HG03439 (cell line): Measurements from ENCODE around the gene TMEM131L.
"Not testable (repeated sequence)": the region's sequence is repeated elsewhere in the genome, so short reads cannot be mapped to it uniquely, and the experiment has no call there.

ENCODE experiments used
- ATAC-seq: cut with Tn5 transposase; IDR thresholded peaks from one replicate; pipeline ENCODE4 v1.9.1; 2021; ENCODE audit warnings: mild to moderate bottlenecking, moderate library complexity; ENCODE audit not compliant: unreplicated experiment

The TMEM131L gene

GRCh38 chr4:153497988-153498967 is 32.1 kb downstream of the TMEM131L start:
- ATAC-seq, result no peak

- ATAC-seq, result no peak
Observed at GRCh38 chr4:153499005-153499404, 32.8 kb downstream of the TMEM131L start.

- no peak for ATAC-seq
Observed at GRCh38 chr4:153501578-153501977, 35.4 kb downstream of the TMEM131L start.

GRCh38 chr4:153502584-153502983 is 36.4 kb downstream of the TMEM131L start:
- no peak for ATAC-seq

DNA sequence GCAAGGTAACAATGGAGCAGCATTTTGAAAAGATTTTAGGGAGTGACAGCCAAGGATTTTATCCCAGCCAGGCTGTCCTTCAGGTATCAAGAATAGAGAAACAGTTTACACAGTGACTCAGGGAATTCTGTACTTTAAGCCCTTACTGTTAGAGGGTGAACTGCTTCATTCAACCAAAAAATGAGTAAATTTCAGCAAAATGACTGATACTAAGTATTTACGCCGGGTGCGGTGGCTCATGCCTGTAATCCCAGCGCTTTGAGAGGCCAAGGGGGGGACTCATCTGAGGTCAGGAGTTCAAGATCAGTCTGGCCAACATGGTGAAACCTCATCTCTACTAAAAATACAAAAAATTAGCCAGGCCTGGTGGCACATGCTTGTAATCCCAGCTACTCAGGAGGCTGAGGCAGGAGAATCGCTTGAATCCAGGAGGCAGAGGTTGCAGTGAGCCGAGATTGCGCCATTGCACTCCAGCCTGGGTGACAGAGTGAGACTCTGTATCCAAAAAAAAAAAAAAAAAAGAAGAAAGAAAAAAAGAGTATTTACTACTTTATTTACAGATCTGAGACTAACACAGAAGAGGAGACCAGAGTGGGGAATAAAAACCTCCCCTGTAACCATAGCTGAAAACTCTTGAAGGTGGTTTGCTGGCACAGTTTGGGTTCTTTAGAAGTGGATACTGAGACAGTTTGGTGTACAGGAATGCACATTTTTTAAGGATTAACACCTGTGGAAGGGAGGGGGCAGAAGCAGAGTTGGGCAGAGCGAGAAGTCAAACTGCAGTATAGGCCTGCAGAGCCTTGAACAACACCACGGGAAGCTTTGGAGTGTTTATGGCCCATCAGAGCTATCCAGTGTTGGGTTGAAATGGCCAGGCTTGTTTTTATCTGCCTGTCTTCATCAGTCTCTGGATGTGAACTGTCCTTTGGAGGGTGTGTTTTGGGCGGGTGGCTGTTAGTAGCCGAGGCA is 40.5 kb downstream of the TMEM131L start:
- ATAC-seq, result no peak

DNA sequence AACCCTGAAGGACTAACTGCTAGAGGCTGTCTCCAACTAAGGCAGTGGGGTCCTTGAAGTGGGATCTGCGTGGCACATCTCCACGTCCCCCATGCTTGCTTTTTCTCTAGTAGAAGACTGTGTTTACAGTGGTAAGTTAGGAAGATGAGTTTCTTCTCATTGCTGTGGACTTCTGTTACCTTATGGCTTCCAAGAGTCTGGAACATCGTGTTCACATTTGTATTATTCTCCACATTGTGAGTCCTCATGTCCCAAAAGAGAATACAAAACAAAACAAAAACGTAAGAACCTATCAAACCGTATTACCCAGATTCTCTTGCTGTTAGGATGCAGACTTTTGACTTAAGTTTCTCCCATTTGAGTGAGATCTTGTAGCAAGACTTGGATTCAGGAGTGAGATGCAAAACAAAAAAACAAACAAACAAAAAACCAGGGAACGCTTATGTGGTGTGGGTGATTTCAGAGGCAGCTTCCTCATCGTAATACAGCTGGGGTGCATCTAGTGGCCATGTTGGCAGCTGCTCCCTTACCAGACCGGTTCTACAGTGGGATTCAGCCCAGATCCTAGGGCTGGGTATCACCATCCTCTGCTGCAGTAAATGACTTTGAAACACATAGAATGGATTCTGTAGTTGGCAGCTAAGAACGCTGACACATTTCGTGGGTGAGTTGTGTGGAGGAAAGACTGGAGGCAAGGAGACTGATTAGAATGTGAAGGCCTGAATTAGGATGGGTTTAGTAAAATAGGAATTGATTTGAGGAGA is 41.3 kb downstream of the TMEM131L start:
- ATAC-seq, result no peak

DNA sequence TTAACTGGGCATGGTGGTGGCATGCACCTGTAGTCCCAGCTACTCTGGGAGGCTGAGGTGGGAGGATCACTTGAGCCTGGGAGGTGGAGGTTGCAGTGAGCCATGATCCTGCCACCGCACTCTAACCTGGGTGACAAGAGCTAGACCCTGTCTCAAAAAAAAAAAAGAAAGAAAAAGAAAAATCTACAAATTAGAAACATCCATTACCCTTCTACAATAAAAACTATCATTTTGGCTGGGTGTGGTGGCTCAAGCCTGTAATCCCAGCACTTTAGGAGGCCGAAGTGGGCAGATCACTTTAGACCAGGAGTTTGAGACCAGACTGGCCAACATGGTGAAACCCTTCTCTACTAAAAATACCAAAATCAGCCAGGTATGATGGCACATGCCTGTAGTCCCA is 43.1 kb downstream of the TMEM131L start:
- ATAC-seq, result not testable (repeated sequence)

- ATAC-seq, result no peak
Observed at GRCh38 chr4:153509724-153510123, 43.6 kb downstream of the TMEM131L start.

GRCh38 chr4:153510252-153511001 is 44.3 kb downstream of the TMEM131L start:
- ATAC-seq, result no peak

GRCh38 chr4:153511104-153511503 is 44.9 kb downstream of the TMEM131L start:
- no peak for ATAC-seq

DNA sequence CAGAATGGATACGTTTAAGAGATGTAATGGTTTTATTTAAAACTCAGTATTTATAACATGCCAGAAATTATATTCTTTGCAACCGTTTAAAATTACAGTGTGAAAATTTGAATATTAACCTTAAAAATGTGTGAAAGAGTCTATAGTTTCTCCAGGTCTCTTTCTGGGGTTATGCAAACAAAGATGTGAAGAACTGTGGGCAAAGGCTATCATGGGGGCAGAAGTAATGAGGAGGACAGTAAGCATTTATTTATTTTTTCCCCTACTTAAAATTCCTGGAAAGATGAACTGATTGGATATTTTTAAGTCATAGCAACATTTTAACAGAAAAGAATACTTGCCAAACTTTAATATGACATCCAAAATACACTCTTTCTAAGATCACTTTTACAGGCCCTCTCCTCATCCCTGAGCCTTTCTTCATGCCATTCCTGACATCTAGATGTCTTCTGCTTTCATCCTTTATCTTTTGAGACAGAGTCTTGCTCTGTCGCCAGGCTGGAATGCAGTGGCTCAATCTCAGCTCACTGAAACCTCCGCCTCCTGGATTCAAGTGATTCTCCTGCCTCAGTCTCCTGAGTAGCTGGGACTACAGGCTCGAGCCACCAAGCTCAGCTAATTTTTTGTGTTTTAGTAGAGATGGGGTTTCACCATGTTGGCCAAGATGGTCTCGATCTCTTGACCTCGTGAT is 46.1 kb downstream of the TMEM131L start:
- ATAC-seq, result no peak

DNA sequence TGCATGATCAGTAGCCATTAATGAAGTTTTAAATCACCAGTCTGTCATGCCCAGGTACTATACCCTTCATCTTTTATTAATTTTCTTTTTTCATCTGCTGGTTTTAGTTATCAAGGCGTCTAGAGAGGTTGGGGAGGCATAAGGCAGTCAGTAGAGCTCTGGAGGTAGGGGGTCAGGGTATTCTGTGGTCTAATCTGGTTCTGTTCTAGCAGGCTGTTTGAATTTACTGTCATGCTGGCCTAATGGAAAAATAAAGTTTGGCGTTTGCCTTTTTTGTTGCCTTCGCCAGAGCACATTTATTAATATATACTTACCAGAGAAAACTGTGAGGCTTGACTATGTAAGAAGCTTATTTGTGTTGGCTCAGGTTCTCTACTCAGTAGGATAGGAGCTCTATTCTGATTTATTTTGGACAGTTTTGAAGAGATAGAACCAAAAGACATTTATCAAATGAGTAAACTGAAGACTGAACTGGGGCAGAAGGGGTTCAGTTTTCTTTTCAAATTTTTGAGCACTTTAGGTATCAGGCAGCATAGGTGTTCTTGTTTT is 46.9 kb downstream of the TMEM131L start:
- no peak for ATAC-seq

DNA sequence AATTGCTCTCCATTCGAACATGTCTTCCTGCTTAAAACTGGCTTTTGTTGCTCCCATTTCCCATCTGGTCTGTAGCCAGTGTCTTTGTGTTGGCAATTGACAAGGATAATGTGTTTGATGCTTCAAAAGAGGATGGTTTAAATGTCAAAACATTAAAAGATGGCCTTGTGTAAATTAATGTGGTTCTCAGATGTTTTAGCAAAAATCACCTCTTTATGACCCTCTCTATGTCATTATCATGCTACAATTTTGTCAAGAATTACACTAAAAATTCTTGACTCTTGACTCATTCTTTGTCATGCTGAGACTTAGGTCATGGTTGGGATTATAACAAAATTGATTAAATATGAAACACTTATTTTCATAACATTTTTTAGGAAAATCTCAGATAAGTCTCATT is 47.4 kb downstream of the TMEM131L start:
- ATAC-seq, result no peak

DNA sequence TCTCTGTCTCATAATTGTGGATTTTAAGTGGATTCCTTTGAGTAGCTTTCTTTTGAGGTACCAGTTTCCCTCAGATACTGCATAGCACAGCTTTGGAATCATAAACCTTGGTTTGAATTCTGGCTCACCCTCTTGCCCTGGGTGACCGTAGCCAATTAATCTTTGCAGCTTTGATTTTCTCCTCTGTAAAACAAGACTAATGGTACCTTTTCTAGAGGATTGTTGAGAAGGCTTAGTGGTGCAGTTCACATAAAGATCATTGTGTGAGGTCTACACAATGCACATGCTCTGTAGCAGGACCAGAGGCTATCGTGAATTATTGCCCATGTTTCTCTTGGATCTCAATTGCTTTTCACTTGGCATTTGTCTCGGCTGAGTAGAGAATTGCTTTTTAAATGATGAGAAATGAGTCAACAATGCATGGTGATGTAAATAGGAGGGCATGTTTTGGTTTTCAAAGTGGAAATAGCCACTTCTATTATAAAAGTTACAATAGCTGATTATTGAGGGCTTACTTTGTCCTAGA is 47.9 kb downstream of the TMEM131L start:
- no peak for ATAC-seq

DNA sequence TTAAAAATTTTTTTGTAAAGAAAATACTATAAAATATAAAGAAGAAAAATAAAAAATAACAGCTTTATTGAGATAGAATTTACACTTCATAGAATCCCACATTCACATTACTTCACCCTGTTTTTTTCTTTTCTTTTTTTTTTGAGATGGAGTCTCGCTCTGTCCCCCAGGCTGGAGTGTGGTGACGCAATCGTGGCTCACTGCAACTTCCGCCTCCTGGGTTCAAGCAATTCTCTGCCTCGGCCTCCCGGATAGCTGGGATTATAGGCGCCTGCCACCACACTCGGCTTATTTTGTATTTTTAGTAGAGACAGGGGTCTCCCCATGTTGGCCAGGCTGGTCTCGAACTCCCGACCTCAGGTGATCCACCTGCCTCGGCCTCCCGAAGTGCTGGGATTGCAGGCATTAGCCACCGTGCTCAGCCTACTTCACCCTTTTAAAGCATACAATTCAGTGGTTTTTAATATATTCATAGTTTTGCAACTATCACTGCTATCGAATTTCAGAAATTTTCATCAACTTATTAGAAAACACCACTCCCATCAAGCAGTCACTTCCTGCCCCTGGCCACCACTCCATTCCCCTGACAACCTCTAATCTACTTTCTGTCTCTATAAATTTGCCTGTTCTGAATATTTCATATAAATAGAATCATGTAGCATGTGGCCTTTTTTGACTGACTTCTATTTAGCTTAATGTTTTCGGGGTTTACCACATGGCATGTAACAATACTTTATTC is 48.7 kb downstream of the TMEM131L start:
- ATAC-seq, result no peak

DNA sequence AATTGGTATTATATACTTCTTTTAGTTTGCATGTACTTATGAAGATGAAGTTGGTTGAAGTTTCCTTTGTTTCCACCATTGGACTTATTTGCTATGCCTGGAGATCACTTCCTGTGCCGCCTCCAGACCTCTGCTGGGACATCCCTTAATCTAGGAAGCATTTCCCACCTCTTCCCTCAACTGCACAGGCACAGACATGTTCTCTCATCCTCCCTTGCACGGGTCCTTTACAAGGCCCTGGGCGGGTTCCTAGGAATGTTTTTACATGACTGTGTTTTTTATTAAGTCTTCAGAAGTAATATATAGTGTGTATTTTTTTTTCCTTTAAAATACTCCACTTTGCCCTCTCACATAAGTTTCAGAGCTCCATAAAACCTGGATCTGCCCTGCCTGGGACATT is 51.0 kb downstream of the TMEM131L start:
- ATAC-seq, result no peak

- ATAC-seq, result no peak
Observed at GRCh38 chr4:153518001-153518400, 51.8 kb downstream of the TMEM131L start.
